HepG2 (cell line): ENCODE results near the gene APIP. TPM values are rescaled to one million over a fixed set of nuclear protein-coding genes. Genes with fewer than 3 reads are reported as not detected.

ENCODE experiments used
- ATAC-seq: fragments of 200-7000 bp; cut with Tn5 transposase; 3 replicates; pipeline ENCODE4 v1.9.1; 2020; ENCODE audit warnings: mild to moderate bottlenecking, moderate library complexity
- BruUV-seq: library from RNA; stranded (reverse); fragments of 400-500 nt; replicated peaks from 2 replicates; lab custom pipeline; 2021; lab: Mats Ljungman, UMichigan
- CTCF ChIA-PET: fragments of 300-600 bp; formaldehyde crosslinking; extraction: SDS; loops from one replicate; lab custom pipeline; 2021; ENCODE audit warnings: low total read pairs, inconsistent platforms, low intra/inter-chr PET ratio; lab: Yijun Ruan, JAX
- POLR2A ChIA-PET: fragments of 350-600 bp; sonication (Branson Sonifier 250); formaldehyde crosslinking; loops from one replicate; lab custom pipeline; 2020; ENCODE audit warnings: antibody characterized with exemption, inconsistent platforms; lab: Yijun Ruan, JAX
- DNase-seq: peaks from one replicate; pipeline ENCODE4 v3.0.0-alpha.2; 2015; ENCODE audit warnings: low spot score
- FAIRE-seq: peaks from 3 replicates; lab custom pipeline; 2011; peaks lifted over from hg19 to GRCh38; lab: Jason Lieb, UNC
- H2AFZ ChIP-seq: one replicate; pipeline ENCODE4 v1.6.1; 2011; ENCODE audit warnings: low read length, inconsistent platforms
- H3K27ac ChIP-seq: fragments of 300-600 bp; 3 replicates; pipeline ENCODE4 v1.8.0; 2011; ENCODE audit warnings: mixed run types, mild to moderate bottlenecking, mixed read lengths, low read length, inconsistent platforms; ENCODE audit not compliant: insufficient read depth; ENCODE audit errors: extremely low read length
- H3K27me3 ChIP-seq, 2 experiments: fragments of 200-600 bp in 1 of 2; 2 replicates in 1 of 2; 3 replicates in 1 of 2; pipeline versions ENCODE4 v1.6.0 to v1.8.0; 2011; ENCODE audit warnings: low read length in 2 of 2, mild to moderate bottlenecking in 2 of 2, moderate library complexity in 2 of 2, inconsistent platforms in 1 of 2; ENCODE audit not compliant: insufficient read depth in 2 of 2, control insufficient read depth in 1 of 2
- H3K36me3 ChIP-seq, 2 experiments: fragments of 200-600 bp in 1 of 2; replicated peaks in 1 of 2; 2 replicates in 1 of 2; 3 replicates in 1 of 2; pipeline versions ENCODE4 v1.5.1 to v1.8.0; 2011; ENCODE audit warnings: low read length in 2 of 2, inconsistent platforms in 1 of 2; ENCODE audit not compliant: insufficient read depth in 2 of 2, control insufficient read depth in 1 of 2
- H3K4me1 ChIP-seq: 2 replicates; pipeline ENCODE4 v1.5.1; 2012; ENCODE audit warnings: low read length, inconsistent platforms; ENCODE audit not compliant: insufficient read depth
- H3K4me2 ChIP-seq: 2 replicates; pipeline ENCODE4 v1.6.0; 2011; ENCODE audit warnings: low read depth, low read length, inconsistent platforms
- H3K4me3 ChIP-seq, 3 experiments: fragments of 200-600 bp in 1 of 3; sonication (generic), shearing (Covaris generic) in 1 of 3; replicated peaks in 1 of 3; 2 replicates each; pipeline ENCODE4 v1.5.1; 2011 to 2016; ENCODE audit warnings: low read length in 3 of 3, inconsistent platforms in 2 of 3, low read depth in 2 of 3, mild to moderate bottlenecking in 2 of 3, control low read depth in 1 of 3, mixed read lengths in 1 of 3; ENCODE audit not compliant: insufficient read depth in 1 of 3
- H3K79me2 ChIP-seq: one replicate; pipeline ENCODE4 v1.6.1; 2011; ENCODE audit warnings: low read length, inconsistent platforms; ENCODE audit not compliant: insufficient read depth
- H3K9ac ChIP-seq: 2 replicates; pipeline ENCODE4 v1.6.0; 2011; ENCODE audit warnings: mild to moderate bottlenecking, low read depth, low read length, inconsistent platforms; ENCODE audit not compliant: insufficient read depth
- H3K9me3 ChIP-seq: 2 replicates; pipeline ENCODE4 v1.5.1; 2012; ENCODE audit warnings: mild to moderate bottlenecking, low read length
- H4K20me1 ChIP-seq: 2 replicates; pipeline ENCODE4 v1.6.0; 2011; ENCODE audit warnings: inconsistent platforms, mild to moderate bottlenecking, low read length, moderate library complexity; ENCODE audit not compliant: insufficient read depth
- ARID2 ChIP-seq: sonication (generic); formaldehyde crosslinking; IDR thresholded peaks from 2 replicates; pipeline ENCODE4 v1.8.1; 2022; ENCODE audit warnings: mild to moderate bottlenecking, missing genetic modification reagents, borderline replicate concordance
- HCFC1 ChIP-seq: fragments of 150-350 bp; IDR thresholded peaks from 2 replicates; pipeline ENCODE4 v1.6.1; 2014; ENCODE audit warnings: low read depth, low read length
- KAT2B ChIP-seq: fragments of 150-350 bp; IDR thresholded peaks from 2 replicates; pipeline ENCODE4 v1.6.1; 2014; ENCODE audit warnings: low read depth, low read length, borderline replicate concordance
- NCOA1 ChIP-seq: sonication (generic); formaldehyde crosslinking; IDR thresholded peaks from 2 replicates; pipeline ENCODE4 v1.9.0; 2021; ENCODE audit warnings: missing genetic modification reagents
- NFE2 ChIP-seq: sonication (generic); formaldehyde crosslinking; IDR thresholded peaks from 2 replicates; pipeline ENCODE4 v1.4.0; 2020; ENCODE audit warnings: missing genetic modification reagents
- NFIC ChIP-seq: IDR thresholded peaks from 2 replicates; pipeline ENCODE4 v1.6.1; 2012; ENCODE audit warnings: mild to moderate bottlenecking, low read length, inconsistent platforms
- POLR2AphosphoS5 ChIP-seq: IDR thresholded peaks from 2 replicates; pipeline ENCODE4 v1.6.1; 2012; ENCODE audit warnings: low read depth, low read length
- THAP11 ChIP-seq: IDR thresholded peaks from 2 replicates; pipeline ENCODE4 v1.6.1; 2016; ENCODE audit warnings: missing biosample characterization, missing genetic modification reagents
- TP53 ChIP-seq: sonication (generic); formaldehyde crosslinking; conservative IDR thresholded peaks from 2 replicates; pipeline ENCODE4 v1.4.0; 2020; ENCODE audit warnings: missing genetic modification reagents
- ZKSCAN8 ChIP-seq: IDR thresholded peaks from 2 replicates; pipeline ENCODE4 v1.6.1; 2016; ENCODE audit warnings: borderline replicate concordance, missing genetic modification reagents, missing compliant biosample characterization
- ZNF225 ChIP-seq: sonication (generic); formaldehyde crosslinking; IDR thresholded peaks from 2 replicates; pipeline ENCODE4 v1.4.0; 2020; ENCODE audit warnings: mild to moderate bottlenecking, missing genetic modification reagents
- ZNF75D ChIP-seq: sonication (generic); formaldehyde crosslinking; IDR thresholded peaks from 2 replicates; pipeline ENCODE4 v1.8.1; 2023; ENCODE audit warnings: missing genetic modification reagents, mild to moderate bottlenecking, borderline replicate concordance
- WGBS: methylation state at CpG from one replicate; pipeline ENCODE4 v1.1.6; 2017; ENCODE audit warnings: low lambda C conversion rate; 5-methylcytosine and 5-hydroxymethylcytosine counted together
- in situ Hi-C: cut with HindIII; loops from 2 replicates; pipeline ENCODE4 v1.10.0; 2017; ENCODE audit warnings: low pct_unique_long_range_greater_than_20kb; ENCODE audit not compliant: extremely low pct_ligation_motif_present
- intact Hi-C: fragments of 100-400 bp; cut with micrococcal nuclease; formaldehyde crosslinking; loops from one replicate; pipeline ENCODE4 v1.10.0; 2022; ENCODE audit not compliant: unreplicated experiment
- polyA plus RNA-seq, 8 experiments: library from polyadenylated mRNA; depleted of rRNA in 3 of 8; stranded (reverse) in 7 of 8; unstranded in 1 of 8; fragments of >200 nt; fragmentation: Illumina TruSeq in 4 of 8; extraction: Trizol in 4 of 8; gene quantifications; 2 replicates each; pipeline versions ENCODE4 v1.2.1 to v1.2.3, GENCODE V29; 2011 to 2016; ENCODE audit warnings: low read depth in 4 of 8, missing spikeins in 1 of 8, mixed read lengths in 1 of 8; ENCODE audit not compliant: insufficient read depth in 1 of 8
- total RNA-seq, 5 experiments: library from RNA; depleted of rRNA; stranded (reverse); fragments of >200 nt; fragmentation: Illumina TruSeq; extraction: Trizol; gene quantifications; 2 replicates each; pipeline ENCODE4 v1.2.3, GENCODE V29; 2016; ENCODE audit warnings: low read depth in 1 of 5
- TF ChIP-seq, protein P1 (sequence below): sonication (generic); formaldehyde crosslinking; IDR thresholded peaks from 2 replicates; pipeline ENCODE4 v1.4.0; 2020; ENCODE audit warnings: missing genetic modification reagents
- TF ChIP-seq, protein P2 (sequence below): sonication (generic); formaldehyde crosslinking; IDR thresholded peaks from 2 replicates; pipeline ENCODE4 v1.4.0; 2020; ENCODE audit warnings: low read depth, missing genetic modification reagents

The APIP gene
- total and polyA plus RNA-seq, 2 of the 13 experiments (the other 11 are each of a cell fraction or from before 2014, with no cell fraction given), result 16.9 to 31.0 TPM

DNA sequence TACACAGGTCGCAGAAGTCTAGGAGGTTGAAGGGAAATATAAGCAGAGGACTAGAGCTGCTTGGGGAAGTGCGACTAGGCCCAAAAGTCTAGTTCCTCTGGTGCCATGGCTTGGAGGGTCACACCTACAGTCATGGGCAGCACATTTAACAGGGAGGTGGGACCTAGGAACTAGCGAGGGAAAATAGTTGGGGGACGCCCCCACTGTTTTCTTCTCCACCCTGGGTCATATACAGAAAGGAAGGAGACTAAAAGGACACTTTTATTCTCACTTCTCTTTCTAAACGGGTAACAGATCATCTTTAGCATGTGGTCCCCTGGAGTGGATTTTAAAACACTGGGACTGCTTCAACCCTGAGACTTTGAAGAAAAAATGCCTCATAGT, 16.6 kb downstream of the APIP start:
- 82% methylated on average over 5 of the region's 5 CpGs for WGBS
- Histone ChIP-seq H3K9me3 (no peaks in the 10 kb centered on the region), H3K9ac (no peak overlapping the region), H3K4me1 (peaks cover 9% of the 10 kb centered on the region), H4K20me1 (no peaks in the 10 kb centered on the region), H3K79me2 (peaks cover 3% of the 10 kb centered on the region), H2AFZ (no peak overlapping the region), H3K4me3 (no peak overlapping the region), H3K4me2 (no peak overlapping the region), H3K27ac (no peak overlapping the region), H3K36me3 (no peaks in the 10 kb centered on the region; a peak in 1 of 5 replicates), H3K27me3 (no peaks in the 10 kb centered on the region)
- FAIRE-seq (no peak), ATAC-seq (no peak), DNase-seq (no peak)
- in situ Hi-C loops (loop anchor here (10.0 to 25.0 kb wide), 2 partner anchors 535 to 737 kb away; no protein-coding TSS in a partner anchor), intact Hi-C loops (loop anchor here (1.0 to 10.0 kb wide), 5 partner anchors 155 to 1042 kb away; partner anchors contain the start of gene ELF5)
- ChIA-PET CTCF (interaction anchor here (1.2 to 2.0 kb wide), 5 partner anchors 313 to 540 kb away, joined by 5 to 19 read pairs (median 7); no protein-coding TSS in a partner anchor), POLR2A (no interaction called here)
- no peak for TF ChIP-seq KAT2B
- no peak for TF ChIP-seq THAP11 (CRISPR knock-in tag)
- TF ChIP-seq, protein P1, sequence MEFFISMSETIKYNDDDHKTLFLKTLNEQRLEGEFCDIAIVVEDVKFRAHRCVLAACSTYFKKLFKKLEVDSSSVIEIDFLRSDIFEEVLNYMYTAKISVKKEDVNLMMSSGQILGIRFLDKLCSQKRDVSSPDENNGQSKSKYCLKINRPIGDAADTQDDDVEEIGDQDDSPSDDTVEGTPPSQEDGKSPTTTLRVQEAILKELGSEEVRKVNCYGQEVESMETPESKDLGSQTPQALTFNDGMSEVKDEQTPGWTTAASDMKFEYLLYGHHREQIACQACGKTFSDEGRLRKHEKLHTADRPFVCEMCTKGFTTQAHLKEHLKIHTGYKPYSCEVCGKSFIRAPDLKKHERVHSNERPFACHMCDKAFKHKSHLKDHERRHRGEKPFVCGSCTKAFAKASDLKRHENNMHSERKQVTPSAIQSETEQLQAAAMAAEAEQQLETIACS (CRISPR knock-in tag), result no peak
- TF ChIP-seq TP53, result no peak
- no peak for TF ChIP-seq ARID2
- TF ChIP-seq NFE2 (CRISPR knock-in tag), result no peak
- no peak for TF ChIP-seq ZNF75D
- BruUV-seq, result no TSS peak

- H3K9me3 ChIP-seq, result no peaks in the 10 kb centered on the region
- no TSS peak for BruUV-seq
- H3K4me3 ChIP-seq, result no peak overlapping the region
- peaks cover 9% of the 10 kb centered on the region for H3K4me1 ChIP-seq
- H3K27ac ChIP-seq, result no peak overlapping the region
- FAIRE-seq (no peak), DNase-seq (no peak), ATAC-seq (no peak)
- no peaks in the 10 kb centered on the region; a peak in 1 of 5 replicates for H3K36me3 ChIP-seq
- peaks cover 2% of the 10 kb centered on the region for H3K79me2 ChIP-seq
- H3K27me3 ChIP-seq, result no peaks in the 10 kb centered on the region
- WGBS, result 87% methylated on average over 10 of the region's 10 CpGs
- H3K4me2 ChIP-seq, result no peak overlapping the region
- intact Hi-C loops, result loop anchor here (2.0 to 10.0 kb wide), 4 partner anchors 154 to 1041 kb away; partner anchors contain the start of gene ELF5
- in situ Hi-C loops, result loop anchor here (10.0 kb wide), 1 partner anchor 534 kb away; no protein-coding TSS in a partner anchor
- no peaks in the 10 kb centered on the region for H4K20me1 ChIP-seq
- H2AFZ ChIP-seq, result no peak overlapping the region
- H3K9ac ChIP-seq, result no peak overlapping the region
- POLR2A ChIA-PET, result interaction anchor here (1.9 kb wide), 1 partner anchor 17 kb away, joined by 6 read pairs; the partner anchor contains the start of genes APIP and PDHX
- CTCF ChIA-PET, result interaction anchor here (0.6 to 2.0 kb wide), 6 partner anchors 312 to 901 kb away, joined by 3 to 19 read pairs (median 6); no protein-coding TSS in a partner anchor
- TF ChIP-seq NFIC (no peak), ZKSCAN8 (no peak), HCFC1 (no peak), POLR2AphosphoS5 (no peak), NCOA1 (CRISPR knock-in tag) (no peak), ZNF225 (no peak)
- TF ChIP-seq, protein P2, sequence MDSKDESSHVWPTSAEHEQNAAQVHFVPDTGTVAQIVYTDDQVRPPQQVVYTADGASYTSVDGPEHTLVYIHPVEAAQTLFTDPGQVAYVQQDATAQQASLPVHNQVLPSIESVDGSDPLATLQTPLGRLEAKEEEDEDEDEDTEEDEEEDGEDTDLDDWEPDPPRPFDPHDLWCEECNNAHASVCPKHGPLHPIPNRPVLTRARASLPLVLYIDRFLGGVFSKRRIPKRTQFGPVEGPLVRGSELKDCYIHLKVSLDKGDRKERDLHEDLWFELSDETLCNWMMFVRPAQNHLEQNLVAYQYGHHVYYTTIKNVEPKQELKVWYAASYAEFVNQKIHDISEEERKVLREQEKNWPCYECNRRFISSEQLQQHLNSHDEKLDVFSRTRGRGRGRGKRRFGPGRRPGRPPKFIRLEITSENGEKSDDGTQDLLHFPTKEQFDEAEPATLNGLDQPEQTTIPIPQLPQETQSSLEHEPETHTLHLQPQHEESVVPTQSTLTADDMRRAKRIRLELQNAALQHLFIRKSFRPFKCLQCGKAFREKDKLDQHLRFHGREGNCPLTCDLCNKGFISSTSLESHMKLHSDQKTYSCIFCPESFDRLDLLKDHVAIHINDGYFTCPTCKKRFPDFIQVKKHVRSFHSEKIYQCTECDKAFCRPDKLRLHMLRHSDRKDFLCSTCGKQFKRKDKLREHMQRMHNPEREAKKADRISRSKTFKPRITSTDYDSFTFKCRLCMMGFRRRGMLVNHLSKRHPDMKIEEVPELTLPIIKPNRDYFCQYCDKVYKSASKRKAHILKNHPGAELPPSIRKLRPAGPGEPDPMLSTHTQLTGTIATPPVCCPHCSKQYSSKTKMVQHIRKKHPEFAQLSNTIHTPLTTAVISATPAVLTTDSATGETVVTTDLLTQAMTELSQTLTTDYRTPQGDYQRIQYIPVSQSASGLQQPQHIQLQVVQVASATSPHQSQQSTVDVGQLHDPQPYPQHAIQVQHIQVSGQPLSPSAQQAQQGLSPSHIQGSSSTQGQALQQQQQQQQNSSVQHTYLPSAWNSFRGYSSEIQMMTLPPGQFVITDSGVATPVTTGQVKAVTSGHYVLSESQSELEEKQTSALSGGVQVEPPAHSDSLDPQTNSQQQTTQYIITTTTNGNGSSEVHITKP (CRISPR knock-in tag), result no peak
Observed at GRCh38 chr11:34898474-34898873, 17.7 kb downstream of the APIP start.
